Measurements from ENCODE around the gene NT5C.

The NT5C gene

DNA sequence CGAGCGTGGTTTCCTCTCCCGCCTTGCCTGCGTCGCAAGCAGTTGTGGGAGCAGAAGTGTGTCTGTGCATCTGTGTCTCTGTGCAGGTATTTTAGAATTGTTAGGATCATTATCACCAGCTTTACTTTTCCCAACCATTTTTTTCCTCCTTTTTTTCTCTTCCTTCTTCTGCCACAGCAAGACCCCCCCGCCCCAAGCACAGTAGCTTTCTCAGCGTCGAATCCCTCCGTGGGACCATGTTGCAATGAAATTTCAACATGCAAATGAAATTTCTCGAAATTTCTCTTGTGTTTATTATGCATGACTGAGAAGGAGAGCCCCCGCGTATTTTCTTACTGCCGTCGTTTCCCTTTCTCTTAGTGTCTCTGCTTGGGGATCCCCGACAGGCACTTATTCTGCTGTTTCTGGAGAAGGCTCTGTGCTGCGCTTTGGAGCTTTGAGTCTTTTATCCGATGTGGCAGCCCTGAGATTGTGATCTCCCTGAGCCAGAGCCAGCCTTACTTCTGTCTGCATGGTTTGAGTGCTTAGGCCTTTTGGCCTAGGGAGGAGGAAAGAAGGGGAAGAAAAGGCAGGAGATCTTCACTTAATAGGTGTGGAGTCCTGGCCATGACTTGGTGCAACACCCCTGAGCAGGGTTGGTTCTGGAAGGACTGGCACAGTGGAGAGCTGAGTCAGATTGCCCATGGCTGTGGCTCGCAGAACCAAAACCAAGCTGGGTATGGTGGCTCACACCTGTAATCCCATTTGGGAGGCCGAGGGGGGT, 16.8 kb downstream of the NT5C start:
- DNase-seq = no peak

DNA sequence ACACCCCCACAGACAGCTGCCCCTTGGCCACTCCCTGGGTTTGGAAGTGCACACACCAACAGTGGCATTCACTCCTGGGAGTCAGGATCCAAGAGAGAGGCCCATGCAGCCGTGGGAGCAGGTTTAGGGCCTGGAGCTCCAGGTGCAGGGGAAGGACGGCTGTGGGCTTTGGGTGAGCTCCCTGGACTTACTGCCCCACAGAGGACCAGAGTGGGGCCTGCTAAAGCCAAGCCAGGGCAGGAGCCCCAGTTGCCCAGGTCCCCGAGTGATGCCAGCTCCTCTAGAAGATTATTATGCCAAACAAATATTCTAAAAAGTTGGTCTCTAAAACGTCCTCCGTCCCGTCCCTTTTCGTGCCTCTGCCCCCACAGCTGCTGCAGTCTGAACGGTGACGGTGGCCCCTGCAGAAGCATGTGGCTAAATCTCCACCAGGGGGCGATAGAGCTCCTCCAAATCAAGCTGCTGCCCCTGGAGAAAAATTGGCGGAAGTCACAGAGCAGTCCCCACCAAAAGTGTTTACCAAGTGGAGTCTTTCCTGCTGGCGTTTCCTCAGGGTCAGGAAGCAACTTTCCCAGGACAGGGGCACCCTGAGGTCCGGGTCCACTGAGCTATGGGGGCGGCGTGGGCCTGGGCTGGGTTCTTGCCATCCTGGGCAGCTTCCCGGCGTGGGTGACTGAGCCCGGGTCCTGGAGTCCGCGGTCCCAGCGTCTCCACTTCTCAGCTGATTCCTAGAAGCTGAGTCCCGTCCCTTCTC, 17.6 kb downstream of the NT5C start:
- DNase-seq = peak; percentile 73

DNA sequence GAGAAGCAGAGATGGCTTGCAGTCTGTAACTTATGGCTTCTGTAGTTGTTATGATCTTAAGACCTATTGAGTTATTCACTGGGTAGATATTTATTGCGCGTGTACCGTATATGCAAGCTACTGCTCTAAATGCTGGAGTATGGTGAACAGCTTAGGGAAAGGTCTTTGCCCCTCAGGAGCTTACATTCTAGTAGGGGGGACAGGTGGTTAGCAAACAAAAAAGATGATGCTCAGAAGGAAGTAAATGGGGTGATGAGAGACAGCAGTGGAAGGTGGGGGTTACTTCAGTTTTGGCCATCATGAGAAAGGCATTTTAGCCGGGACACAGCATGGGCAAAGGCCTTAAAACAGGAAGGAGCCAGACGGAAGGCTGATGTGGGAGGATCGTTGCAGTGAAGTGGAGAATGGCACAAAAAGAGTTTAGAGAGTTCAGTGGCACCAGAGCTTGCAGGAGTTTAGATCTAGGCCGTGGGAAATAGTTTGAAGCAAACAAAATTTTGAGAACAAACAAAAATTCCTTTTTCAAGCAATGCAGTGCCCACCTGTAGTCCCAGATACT, 19.7 kb downstream of the NT5C start:
- no peak for DNase-seq

GRCh38 chr17:75110234-75110937, 21.2 kb downstream of the NT5C start:
- DNase-seq = no peak

DNA sequence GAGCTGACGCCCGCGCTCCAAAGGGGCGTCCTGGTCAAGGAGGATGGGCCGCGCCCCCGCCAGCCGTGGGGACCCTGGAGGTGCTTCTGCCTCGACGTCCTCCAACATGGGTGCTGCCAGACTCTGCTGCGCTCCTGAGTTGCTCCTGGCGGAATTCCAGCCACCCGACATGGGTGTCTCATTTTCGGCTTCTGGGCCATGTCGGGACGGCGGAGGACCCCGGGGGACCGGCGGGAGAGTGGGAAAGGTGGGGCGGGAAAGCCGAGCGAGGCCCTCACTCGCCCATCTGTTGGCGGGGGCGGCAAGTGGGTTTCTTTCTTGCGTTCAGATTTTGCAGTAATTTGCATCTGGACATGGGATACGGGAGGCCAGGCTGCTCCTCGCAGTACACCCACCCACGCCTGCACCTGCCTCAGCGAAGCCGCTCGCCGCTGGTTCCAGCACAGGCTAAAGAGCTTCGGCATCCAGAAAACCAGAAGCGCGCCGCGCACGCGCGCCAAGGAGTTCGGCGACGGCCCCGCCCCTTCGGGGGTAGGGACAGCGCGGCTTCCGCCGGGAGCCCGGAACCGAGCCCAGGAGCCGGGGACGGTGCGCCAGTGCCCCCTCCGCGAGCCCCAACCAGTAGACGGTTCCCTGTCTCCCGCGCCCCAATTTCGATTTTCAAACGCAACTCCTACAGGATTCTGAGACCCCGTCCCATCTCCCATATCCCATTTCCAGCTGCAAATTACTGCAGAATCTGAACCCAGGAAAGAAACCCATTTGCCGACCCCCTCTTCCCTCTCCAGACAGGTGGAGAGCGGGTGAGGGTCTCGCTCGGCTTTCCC, 21.9 kb downstream of the NT5C start, which contains the start of gene ARMC7:
Gene ARMC7, plus strand, starts transcription at position 563 of the 827 bp plus-strand sequence. CDS start 320 bp downstream, outside the sequence.
- DNase-seq = peak; percentile 79

DNA sequence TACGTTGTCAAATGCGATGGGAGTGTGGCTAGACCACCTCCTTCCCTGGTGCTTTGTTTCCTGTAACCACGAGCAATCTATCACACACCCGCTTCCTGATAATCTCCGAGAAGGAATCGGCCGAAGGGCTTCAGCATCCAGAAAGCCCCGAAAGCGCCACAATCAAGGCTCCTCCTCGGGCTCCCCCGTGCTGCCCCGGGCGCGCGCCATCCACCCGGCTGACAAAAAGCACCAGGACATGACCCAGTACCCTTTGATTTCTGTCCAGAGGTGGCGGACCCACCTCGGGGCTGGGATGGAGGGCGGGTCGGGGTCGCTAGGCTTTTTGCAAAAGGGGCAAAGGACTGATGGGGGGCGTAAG, 22.5 kb downstream of the NT5C start:
- no peak for DNase-seq

DNA sequence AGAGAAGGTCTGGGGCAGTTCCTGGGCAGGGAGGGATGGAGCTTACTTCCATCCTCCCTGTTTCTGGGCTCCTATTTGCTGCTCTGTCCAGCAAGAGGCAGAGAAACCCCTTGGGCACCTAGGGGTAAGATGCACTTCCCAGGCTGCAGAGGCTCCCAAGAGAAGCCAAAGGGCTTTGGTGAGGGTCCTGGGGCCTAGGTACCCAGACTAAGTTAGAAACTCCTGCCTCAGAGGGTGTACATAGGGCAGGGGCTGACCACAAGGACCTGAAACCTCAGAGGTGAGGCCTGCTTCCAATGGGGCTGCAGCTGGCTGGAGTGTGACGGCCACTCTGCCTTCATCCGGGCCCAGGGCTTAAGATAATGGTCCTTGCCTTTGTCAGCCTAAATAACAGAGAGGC, 23.3 kb downstream of the NT5C start:
- DNase-seq = no peak

DNA sequence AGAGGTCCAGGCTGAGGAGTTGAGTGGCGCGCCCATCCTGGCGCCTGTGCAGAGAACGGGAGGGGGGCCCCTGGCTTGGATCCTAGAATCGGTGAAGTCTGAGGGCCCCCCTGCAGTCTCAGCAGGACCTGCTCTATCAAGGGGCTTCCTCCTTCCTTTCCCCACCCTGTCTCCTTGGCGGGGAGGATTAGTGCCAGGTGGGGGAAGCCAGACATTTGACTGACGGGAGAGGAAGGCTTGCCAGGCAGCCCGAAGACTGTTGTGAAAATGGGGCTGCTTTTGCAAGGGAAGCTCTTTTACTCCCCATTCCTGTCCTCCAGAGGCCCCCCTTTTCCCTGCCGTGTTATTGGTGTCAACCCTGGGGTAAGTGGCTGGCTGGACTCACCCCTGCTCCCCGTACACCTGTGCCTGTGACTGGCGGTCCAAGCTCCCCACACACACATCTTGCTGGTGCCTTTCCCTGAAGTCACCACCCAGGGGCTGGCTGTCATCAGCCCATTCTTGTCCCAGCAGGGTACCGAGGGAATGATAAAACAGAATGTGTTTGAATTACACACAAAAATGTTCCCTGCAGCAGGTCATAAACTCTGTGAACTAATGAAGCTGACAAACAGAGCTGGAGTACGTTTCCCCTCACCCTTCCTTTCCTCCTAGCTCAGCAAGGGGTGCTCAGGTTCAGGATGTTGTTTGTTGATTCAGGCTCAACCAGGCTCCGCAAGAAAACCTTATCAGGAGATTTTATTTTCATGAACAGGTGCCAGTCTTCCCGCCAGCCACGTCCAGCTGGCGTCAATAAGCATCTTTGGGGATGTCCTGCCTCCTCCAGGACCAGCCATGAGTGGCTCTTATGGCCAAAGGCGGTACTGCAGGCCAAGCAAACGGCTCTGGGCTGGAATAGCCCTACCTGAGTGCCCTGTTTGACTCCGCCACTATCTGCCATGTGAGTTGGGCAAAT, 26.1 kb downstream of the NT5C start:
- DNase-seq = peak; percentile 83

DNA sequence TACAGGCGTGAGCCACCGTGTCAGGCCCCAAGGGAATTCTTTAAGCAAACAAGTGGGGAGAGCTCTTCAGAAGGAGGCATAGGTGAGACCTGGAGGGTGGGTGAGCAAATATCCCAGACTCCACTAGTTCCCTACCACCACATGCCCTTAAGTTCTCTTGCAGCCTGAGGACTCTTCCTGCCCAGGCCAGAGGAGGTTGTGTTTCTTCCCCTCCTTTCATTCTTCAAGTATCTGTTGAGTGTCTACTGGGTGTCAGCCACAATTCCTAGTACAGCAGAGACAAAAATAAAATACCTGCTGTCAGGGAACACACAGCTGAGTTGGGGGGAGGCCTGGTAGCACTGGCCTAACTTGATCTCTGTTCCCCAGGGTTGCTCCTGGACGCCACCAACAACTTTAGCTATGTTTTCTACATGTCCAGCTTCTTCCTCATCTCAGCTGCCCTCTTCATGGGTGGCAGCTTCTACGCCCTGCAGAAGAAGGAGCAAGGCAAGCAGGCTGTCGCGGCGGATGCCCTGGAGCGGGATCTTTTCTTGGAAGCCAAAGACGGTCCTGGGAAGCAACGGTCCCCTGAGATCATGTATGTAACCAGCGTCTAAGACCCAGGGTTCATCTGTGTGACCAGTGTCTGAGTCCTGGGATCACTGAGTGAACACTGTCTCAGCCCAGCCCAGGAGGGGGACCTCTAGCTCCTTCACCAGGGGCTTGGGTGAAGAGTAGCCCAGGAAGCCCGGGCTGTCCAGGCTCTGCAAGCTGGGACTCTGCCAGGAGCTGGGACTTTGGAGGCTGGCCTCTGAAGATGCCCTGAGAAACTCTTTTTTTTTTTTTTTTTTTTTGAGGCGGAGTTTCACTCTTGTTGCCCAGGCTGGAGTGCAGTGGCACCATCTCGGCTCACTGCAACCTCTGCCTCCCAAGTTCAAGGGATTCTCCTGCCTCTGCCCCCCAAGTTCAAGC, 27.7 kb downstream of the NT5C start:
- no peak for DNase-seq

DNA sequence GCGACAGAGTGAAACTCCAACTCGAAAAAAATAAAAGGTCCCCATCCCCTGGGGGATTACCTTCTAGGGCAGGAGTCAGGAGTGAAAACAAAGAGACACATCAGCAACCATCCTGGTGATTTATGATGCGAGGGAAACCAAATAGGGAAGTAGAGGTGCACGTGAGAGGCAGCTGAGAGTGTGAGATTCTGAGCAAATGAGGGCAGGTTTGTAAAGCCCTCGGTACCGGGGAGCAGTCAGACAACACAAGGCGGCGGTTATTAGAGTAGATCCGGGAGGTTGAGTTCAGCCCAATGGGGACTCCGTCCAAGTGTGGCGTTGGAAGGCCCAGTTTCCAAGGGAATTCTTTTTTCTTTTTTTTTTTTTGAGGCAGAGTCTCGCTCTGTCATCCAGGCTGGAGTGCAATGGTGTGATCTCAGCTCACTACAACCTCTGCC, 29.1 kb downstream of the NT5C start:
- DNase-seq = no peak

DNA sequence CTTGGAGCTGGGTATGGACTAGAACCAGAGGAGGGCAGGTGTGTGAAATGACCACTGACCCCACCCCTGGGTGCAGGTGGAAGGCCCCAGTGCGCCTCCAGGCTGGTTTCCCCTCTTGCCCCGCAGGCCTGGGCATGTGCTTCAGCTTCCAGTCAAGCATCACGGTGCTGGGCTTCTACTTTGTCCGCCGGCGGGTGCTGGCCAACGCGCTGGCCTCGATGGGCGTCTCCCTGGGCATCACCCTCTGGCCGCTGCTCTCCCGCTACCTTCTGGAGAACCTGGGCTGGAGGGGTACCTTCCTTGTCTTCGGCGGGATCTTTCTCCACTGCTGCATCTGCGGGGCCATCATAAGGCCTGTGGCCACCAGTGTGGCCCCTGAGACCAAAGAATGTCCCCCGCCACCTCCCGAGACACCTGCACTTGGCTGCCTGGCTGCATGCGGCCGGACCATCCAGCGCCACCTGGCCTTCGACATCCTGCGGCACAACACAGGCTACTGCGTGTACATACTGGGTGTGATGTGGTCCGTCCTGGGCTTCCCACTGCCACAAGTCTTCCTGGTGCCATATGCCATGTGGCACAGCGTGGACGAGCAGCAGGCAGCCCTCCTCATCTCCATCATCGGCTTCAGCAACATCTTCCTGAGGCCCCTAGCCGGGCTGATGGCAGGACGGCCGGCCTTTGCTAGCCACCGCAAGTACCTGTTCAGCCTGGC, 31.5 kb downstream of the NT5C start:
- DNase-seq = no peak

GRCh38 chr17:75098861-75099260, 32.7 kb downstream of the NT5C start:
- DNase-seq = no peak

DNA sequence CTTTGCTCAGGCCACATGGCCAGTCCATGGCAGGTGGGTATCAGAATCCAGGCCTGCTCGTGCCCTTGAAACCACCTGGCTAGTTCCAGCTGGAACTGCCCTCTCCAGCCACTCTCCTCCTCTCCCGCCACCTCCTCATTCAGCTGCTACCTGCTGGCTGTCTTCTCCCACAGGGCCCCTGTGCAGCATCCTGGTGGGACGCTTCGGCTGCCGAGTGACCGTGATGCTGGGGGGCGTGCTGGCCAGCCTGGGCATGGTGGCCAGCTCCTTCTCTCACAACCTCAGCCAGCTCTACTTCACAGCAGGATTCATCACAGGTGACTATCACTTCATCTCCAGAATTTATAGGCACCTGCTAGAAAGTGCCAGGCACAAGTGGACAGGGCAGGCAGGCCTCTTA, 33.7 kb downstream of the NT5C start:
- no peak for DNase-seq

GRCh38 chr17:75096082-75096625, 35.4 kb downstream of the NT5C start:
- no peak for DNase-seq

GRCh38 chr17:75094871-75095399, 36.6 kb downstream of the NT5C start:
- DNase-seq = no peak

DNA sequence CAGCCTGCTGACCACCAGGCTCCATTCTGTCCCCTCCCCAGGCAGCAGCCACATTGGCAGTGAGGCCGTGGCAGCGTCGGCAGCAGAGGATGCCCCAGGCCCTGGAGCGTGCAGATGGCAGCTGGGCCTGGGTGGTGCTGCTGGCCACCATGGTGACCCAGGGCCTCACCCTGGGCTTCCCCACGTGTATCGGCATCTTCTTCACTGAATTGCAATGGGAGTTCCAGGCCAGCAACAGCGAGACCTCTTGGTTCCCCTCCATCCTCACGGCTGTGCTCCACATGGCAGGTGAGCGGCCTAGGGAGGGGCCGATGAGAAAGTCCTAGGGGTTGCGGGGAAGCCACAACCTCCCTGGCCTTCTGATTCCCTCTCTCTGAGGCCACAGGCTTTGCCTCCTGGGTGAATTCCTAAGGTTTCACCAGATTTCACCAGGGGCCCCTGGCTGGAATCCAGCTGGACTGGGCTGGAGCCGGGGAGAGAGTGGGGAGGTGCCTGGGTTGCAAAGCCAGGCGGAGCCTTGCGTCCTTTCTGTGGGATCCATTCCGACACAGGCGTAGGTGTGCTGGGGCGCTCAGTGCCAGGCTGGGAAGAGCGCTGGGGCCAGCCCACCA, 37.9 kb downstream of the NT5C start:
- DNase-seq = no peak

GRCh38 chr17:75091855-75092327, 39.7 kb downstream of the NT5C start:
- no peak for DNase-seq
